ENCODE measurements around the gene TMEM43. TPM values are rescaled to one million over a fixed set of nuclear protein-coding genes. Genes with fewer than 3 reads are reported as not detected.

TMEM43 gene
- polyA plus RNA-seq, 4 donors = 52.8 to 63.9 (median 56.9) TPM

- DNase-seq (ENCODE audit: low read depth in 4 of 4, low spot score in 2 of 4) = no peak
These were observed 10.7 kb downstream of the TMEM43 start for GRCh38 chr3:14135581-14135980.

GRCh38 chr3:14137004-14137403, 12.2 kb downstream of the TMEM43 start:
- no peak for DNase-seq (ENCODE audit: low read depth in 4 of 4, low spot score in 2 of 4)

- DNase-seq (ENCODE audit: low read depth in 4 of 4, low spot score in 2 of 4) = no peak
These were observed 12.6 kb downstream of the TMEM43 start for GRCh38 chr3:14137445-14137844.

GRCh38 chr3:14138109-14138877, 13.4 kb downstream of the TMEM43 start:
- no peak for DNase-seq (ENCODE audit: low read depth in 4 of 4, low spot score in 2 of 4)

- DNase-seq (ENCODE audit: low read depth in 4 of 4, low spot score in 2 of 4) = no peak
These were observed 14.2 kb downstream of the TMEM43 start for GRCh38 chr3:14138878-14139655.

- DNase-seq (ENCODE audit: low read depth in 4 of 4, low spot score in 2 of 4) = no peak
These were observed 14.9 kb downstream of the TMEM43 start for GRCh38 chr3:14139771-14140170.

GRCh38 chr3:14140668-14141067, 15.8 kb downstream of the TMEM43 start:
- DNase-seq (ENCODE audit: low read depth in 4 of 4, low spot score in 2 of 4) = no peak

GRCh38 chr3:14141144-14141543, 16.3 kb downstream of the TMEM43 start:
- no peak for DNase-seq (ENCODE audit: low read depth in 4 of 4, low spot score in 2 of 4)

GRCh38 chr3:14141602-14142341, 16.9 kb downstream of the TMEM43 start:
- no peak for DNase-seq (ENCODE audit: low read depth in 4 of 4, low spot score in 2 of 4)

GRCh38 chr3:14142567-14143270, 17.9 kb downstream of the TMEM43 start:
- no peak for DNase-seq (ENCODE audit: low read depth in 4 of 4, low spot score in 2 of 4)

- no peak for DNase-seq (ENCODE audit: low read depth in 4 of 4, low spot score in 2 of 4)
These were observed 18.7 kb downstream of the TMEM43 start for GRCh38 chr3:14143271-14144225.

GRCh38 chr3:14144423-14145075, 19.7 kb downstream of the TMEM43 start:
- DNase-seq (ENCODE audit: low read depth in 4 of 4, low spot score in 2 of 4) = peak; percentile 68 to 83 (median 72)

GRCh38 chr3:14145236-14145635, 20.4 kb downstream of the TMEM43 start:
- no peak for DNase-seq (ENCODE audit: low read depth in 4 of 4, low spot score in 2 of 4)

- no peak for DNase-seq (ENCODE audit: low read depth in 4 of 4, low spot score in 2 of 4)
These were observed 21.0 kb downstream of the TMEM43 start for GRCh38 chr3:14145670-14146380.

GRCh38 chr3:14146381-14147065, 21.7 kb downstream of the TMEM43 start:
- DNase-seq (ENCODE audit: low read depth in 4 of 4, low spot score in 2 of 4) = no peak

GRCh38 chr3:14147066-14147435, 22.2 kb downstream of the TMEM43 start:
- no peak for DNase-seq (ENCODE audit: low read depth in 4 of 4, low spot score in 2 of 4)

GRCh38 chr3:14147617-14148016, 22.8 kb downstream of the TMEM43 start:
- no peak for DNase-seq (ENCODE audit: low read depth in 4 of 4, low spot score in 2 of 4)
